Astrocyte (in vitro differentiated cells and primary cell): ENCODE data around the gene ATP4B. TPM values are rescaled to one million over a fixed set of nuclear protein-coding genes. Genes with fewer than 3 reads are reported as not detected.

Experiments
- DNase-seq: peaks from one replicate; pipeline ENCODE4 v3.0.0-alpha.2; 2010; ENCODE audit warnings: low read depth
- FAIRE-seq: peaks from 2 replicates; lab custom pipeline; 2011; peaks lifted over from hg19 to GRCh38; lab: Jason Lieb, UNC
- H2AFZ ChIP-seq: 2 replicates; pipeline ENCODE4 v1.6.0; 2012; ENCODE audit warnings: low read depth, low read length, inconsistent platforms
- H3K27ac ChIP-seq: 2 replicates; pipeline ENCODE4 v1.5.1; 2011; ENCODE audit warnings: low read depth, low read length, inconsistent platforms
- H3K27me3 ChIP-seq: 2 replicates; pipeline ENCODE4 v1.6.0; 2011; ENCODE audit warnings: low read length, inconsistent platforms; ENCODE audit not compliant: insufficient read depth
- H3K36me3 ChIP-seq: 2 replicates; pipeline ENCODE4 v1.5.1; 2011; ENCODE audit warnings: low read length, inconsistent platforms; ENCODE audit not compliant: insufficient read depth
- H3K4me1 ChIP-seq: 2 replicates; pipeline ENCODE4 v1.5.1; 2011; ENCODE audit warnings: low read length, inconsistent platforms; ENCODE audit not compliant: insufficient read depth
- H3K4me2 ChIP-seq: 2 replicates; pipeline ENCODE4 v1.6.0; 2012; ENCODE audit warnings: low read length, inconsistent platforms
- H3K4me3 ChIP-seq: 2 replicates; pipeline ENCODE4 v1.5.1; 2011; ENCODE audit warnings: low read depth, mild to moderate bottlenecking, low read length, inconsistent platforms; ENCODE audit not compliant: insufficient read depth
- H3K79me2 ChIP-seq: 2 replicates; pipeline ENCODE4 v1.6.0; 2012; ENCODE audit warnings: mild to moderate bottlenecking, low read length, inconsistent platforms; ENCODE audit not compliant: insufficient read depth
- H3K9ac ChIP-seq: 2 replicates; pipeline ENCODE4 v1.6.0; 2012; ENCODE audit warnings: mild to moderate bottlenecking, low read length, inconsistent platforms
- H3K9me3 ChIP-seq: 2 replicates; pipeline ENCODE4 v1.5.1; 2012; ENCODE audit warnings: low read depth, mild to moderate bottlenecking, low read length, inconsistent platforms; ENCODE audit not compliant: insufficient read depth
- H4K20me1 ChIP-seq: 2 replicates; pipeline ENCODE4 v1.6.0; 2012; ENCODE audit warnings: low read length, inconsistent platforms; ENCODE audit not compliant: insufficient read depth
- H3K27ac Mint-ChIP-seq: one replicate; pipeline ENCODE4 v1.8.0; 2021; ENCODE audit warnings: mild to moderate bottlenecking, mixed read lengths; ENCODE audit not compliant: unreplicated experiment
- H3K27me3 Mint-ChIP-seq: one replicate; pipeline ENCODE4 v1.8.0; 2021; ENCODE audit warnings: low read depth, mixed read lengths; ENCODE audit not compliant: unreplicated experiment
- H3K36me3 Mint-ChIP-seq: one replicate; pipeline ENCODE4 v1.8.0; 2021; ENCODE audit warnings: low read depth, mixed read lengths; ENCODE audit not compliant: unreplicated experiment
- H3K4me1 Mint-ChIP-seq: one replicate; pipeline ENCODE4 v1.8.0; 2021; ENCODE audit warnings: low read depth, mixed read lengths; ENCODE audit not compliant: unreplicated experiment
- H3K4me3 Mint-ChIP-seq: one replicate; pipeline ENCODE4 v1.8.0; 2021; ENCODE audit warnings: mild to moderate bottlenecking, moderate library complexity, mixed read lengths; ENCODE audit not compliant: unreplicated experiment
- H3K9me3 Mint-ChIP-seq: one replicate; pipeline ENCODE4 v1.8.0; 2021; ENCODE audit warnings: mild to moderate bottlenecking, mixed read lengths; ENCODE audit not compliant: unreplicated experiment
- EZH2 ChIP-seq: IDR thresholded peaks from 2 replicates; pipeline ENCODE4 v1.6.1; 2012; ENCODE audit warnings: mild to moderate bottlenecking, low read length, inconsistent platforms; ENCODE audit not compliant: insufficient read depth
- total RNA-seq: library from RNA; stranded (reverse); gene quantifications from 2 replicates; pipeline ENCODE4 v1.2.1, GENCODE V29; 2021
- TF ChIP-seq, protein P1 (sequence below): IDR thresholded peaks from 2 replicates; pipeline ENCODE4 v1.5.1; 2011; ENCODE audit warnings: low read depth, mild to moderate bottlenecking, inconsistent platforms, low read length, moderate library complexity; ENCODE audit not compliant: insufficient read depth

The ATP4B gene
- total RNA-seq, 1 donor from 2014 or later, result not detected

DNA sequence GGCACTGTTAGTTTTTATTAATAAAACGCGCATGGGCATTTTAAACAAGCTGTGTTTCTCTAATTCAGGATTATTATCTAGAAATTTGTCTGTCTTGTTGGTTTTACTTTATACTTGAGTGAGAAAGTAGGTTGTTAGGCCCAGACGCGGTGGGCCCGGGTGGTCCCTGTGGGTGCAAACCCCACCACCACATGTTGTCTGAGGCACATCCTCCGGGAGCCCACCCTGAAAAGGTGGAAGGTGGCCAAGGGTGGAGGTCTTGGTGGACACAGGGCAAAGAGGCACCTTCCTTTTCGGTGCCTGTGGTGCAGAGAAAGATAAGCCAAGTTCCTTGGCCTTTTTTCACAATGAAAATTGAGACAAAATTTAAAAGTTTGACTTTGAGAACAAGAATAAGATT is 16.6 kb downstream of the ATP4B start:
- Histone ChIP-seq H3K4me1 (peaks cover 6% of the 10 kb centered on the region), H3K79me2 (no peaks in the 10 kb centered on the region), H2AFZ (no peak overlapping the region), H3K9me3 (no peaks in the 10 kb centered on the region), H3K4me3 (no peak overlapping the region), H3K27me3 (no peaks in the 10 kb centered on the region), H3K9ac (no peak overlapping the region), H3K4me2 (no peak overlapping the region), H4K20me1 (no peaks in the 10 kb centered on the region), H3K27ac (no peak overlapping the region), H3K36me3 (peaks cover 38% of the 10 kb centered on the region)
- Mint-ChIP-seq H3K36me3 (peaks cover 21% of the 10 kb centered on the region), H3K27ac (no peak overlapping the region), H3K4me1 (no peaks in the 10 kb centered on the region), H3K27me3 (no peaks in the 10 kb centered on the region), H3K4me3 (no peak overlapping the region), H3K9me3 (peaks cover 2% of the 10 kb centered on the region)
- TF ChIP-seq EZH2, result no peak
- TF ChIP-seq, protein P1, sequence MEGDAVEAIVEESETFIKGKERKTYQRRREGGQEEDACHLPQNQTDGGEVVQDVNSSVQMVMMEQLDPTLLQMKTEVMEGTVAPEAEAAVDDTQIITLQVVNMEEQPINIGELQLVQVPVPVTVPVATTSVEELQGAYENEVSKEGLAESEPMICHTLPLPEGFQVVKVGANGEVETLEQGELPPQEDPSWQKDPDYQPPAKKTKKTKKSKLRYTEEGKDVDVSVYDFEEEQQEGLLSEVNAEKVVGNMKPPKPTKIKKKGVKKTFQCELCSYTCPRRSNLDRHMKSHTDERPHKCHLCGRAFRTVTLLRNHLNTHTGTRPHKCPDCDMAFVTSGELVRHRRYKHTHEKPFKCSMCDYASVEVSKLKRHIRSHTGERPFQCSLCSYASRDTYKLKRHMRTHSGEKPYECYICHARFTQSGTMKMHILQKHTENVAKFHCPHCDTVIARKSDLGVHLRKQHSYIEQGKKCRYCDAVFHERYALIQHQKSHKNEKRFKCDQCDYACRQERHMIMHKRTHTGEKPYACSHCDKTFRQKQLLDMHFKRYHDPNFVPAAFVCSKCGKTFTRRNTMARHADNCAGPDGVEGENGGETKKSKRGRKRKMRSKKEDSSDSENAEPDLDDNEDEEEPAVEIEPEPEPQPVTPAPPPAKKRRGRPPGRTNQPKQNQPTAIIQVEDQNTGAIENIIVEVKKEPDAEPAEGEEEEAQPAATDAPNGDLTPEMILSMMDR, result no peak
- FAIRE-seq (no peak), DNase-seq (no peak)

DNA sequence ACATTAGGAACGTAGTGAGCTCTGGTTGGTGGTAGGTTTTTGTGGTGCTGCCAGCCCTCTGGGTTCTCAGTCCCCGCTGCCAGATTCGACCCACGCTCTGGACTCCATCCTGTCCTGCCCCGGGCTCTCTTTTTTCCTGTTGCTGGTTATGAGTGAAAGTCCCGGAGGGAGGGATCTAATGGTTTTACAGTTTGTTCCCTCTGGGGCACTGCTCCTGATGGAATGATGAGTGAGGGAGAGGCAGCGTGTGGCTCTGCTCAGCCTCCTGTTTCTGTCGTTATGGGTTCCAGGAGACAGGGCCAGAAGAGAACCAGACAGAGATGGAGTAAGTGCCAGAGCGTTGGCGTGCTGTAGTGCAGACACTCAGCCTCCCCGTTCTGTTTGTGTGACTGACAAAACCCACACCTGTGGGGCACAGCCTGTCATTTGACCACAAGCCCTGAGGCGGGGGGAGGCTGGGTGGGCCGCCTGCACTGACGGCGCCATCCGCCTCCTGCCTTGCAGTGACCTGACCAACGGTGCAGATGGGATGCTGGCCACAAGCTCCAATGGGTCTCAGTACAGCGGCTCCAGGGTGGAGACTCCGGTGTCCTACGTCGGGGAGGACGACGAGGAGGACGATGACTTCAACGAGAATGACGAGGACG is 18.3 kb downstream of the ATP4B start:
- peaks cover 22% of the 10 kb centered on the region for H3K36me3 Mint-ChIP-seq
- Histone ChIP-seq H3K36me3 (peaks cover 47% of the 10 kb centered on the region), H3K79me2 (no peaks in the 10 kb centered on the region), H3K4me1 (peaks cover 6% of the 10 kb centered on the region), H3K4me2 (no peak overlapping the region), H3K9me3 (no peaks in the 10 kb centered on the region), H3K4me3 (no peak overlapping the region), H3K27ac (no peak overlapping the region), H3K9ac (no peak overlapping the region), H4K20me1 (no peaks in the 10 kb centered on the region), H2AFZ (no peak overlapping the region), H3K27me3 (no peaks in the 10 kb centered on the region)
- H3K4me3 Mint-ChIP-seq, result no peak overlapping the region
- DNase-seq (no peak), FAIRE-seq (no peak)
- no peaks in the 10 kb centered on the region for H3K27me3 Mint-ChIP-seq
- TF ChIP-seq, protein P1, result no peak
- TF ChIP-seq EZH2, result no peak
- H3K9me3 Mint-ChIP-seq, result peaks cover 2% of the 10 kb centered on the region
- H3K4me1 Mint-ChIP-seq, result no peaks in the 10 kb centered on the region
- no peak overlapping the region for H3K27ac Mint-ChIP-seq

DNA sequence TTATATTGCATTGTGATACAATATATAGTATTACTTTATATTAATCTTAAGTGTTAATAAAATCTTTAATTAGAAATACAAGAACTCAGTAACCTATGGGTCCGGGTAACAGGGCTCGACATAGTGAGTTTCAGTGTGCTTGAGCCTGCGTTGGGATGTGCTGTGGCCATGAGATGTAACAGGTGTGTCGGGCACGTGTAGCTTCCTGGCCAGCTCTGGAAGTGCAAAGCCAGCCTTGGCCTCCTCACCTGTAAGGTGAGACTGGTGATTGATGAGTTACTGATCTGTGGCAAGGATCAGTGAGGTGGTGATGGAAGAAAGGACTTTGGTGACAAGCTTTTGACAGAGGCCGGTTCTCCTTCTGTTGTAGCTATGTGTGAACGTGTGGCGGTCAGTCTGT is 19.2 kb downstream of the ATP4B start:
- Histone ChIP-seq H3K4me3 (no peak overlapping the region), H3K27ac (no peak overlapping the region), H3K9me3 (no peaks in the 10 kb centered on the region), H3K4me2 (no peak overlapping the region), H3K36me3 (peaks cover 56% of the 10 kb centered on the region), H3K4me1 (peaks cover 6% of the 10 kb centered on the region), H4K20me1 (no peaks in the 10 kb centered on the region), H3K27me3 (no peaks in the 10 kb centered on the region), H2AFZ (no peak overlapping the region), H3K79me2 (no peaks in the 10 kb centered on the region), H3K9ac (no peak overlapping the region)
- Mint-ChIP-seq H3K4me1 (no peaks in the 10 kb centered on the region), H3K27me3 (no peaks in the 10 kb centered on the region), H3K4me3 (no peak overlapping the region), H3K36me3 (peaks cover 27% of the 10 kb centered on the region), H3K27ac (no peak overlapping the region), H3K9me3 (peaks cover 2% of the 10 kb centered on the region)
- no peak for DNase-seq
- FAIRE-seq, result no peak
- TF ChIP-seq, protein P1, result no peak
- no peak for TF ChIP-seq EZH2
